H1 (cell line): ENCODE data around the gene ALK. TPM values are rescaled to one million over a fixed set of nuclear protein-coding genes. Genes with fewer than 3 reads are reported as not detected.

Experiments used
- CTCF ChIA-PET: fragments of 300-600 bp; sonication (Branson Sonifier 250); formaldehyde crosslinking; loops from one replicate; lab custom pipeline; 2021; ENCODE audit not compliant: partially characterized antibody; lab: Charles Lee
- POLR2A ChIA-PET: fragments of 300-600 bp; sonication (Branson Sonifier 250); formaldehyde crosslinking; loops from one replicate; lab custom pipeline; 2021; ENCODE audit warnings: inconsistent platforms; ENCODE audit not compliant: partially characterized antibody; lab: Charles Lee
- DNase-seq, 2 experiments: peaks; one replicate each; pipeline versions ENCODE4 v3.0.0 to v3.0.0-alpha.2; 2010 to 2022; ENCODE audit warnings: low spot score in 2 of 2, low read depth in 1 of 2, mixed read lengths in 1 of 2
- FAIRE-seq: peaks from 2 replicates; lab custom pipeline; 2011; peaks lifted over from hg19 to GRCh38; lab: Jason Lieb, UNC
- H2AFZ ChIP-seq: 2 replicates; pipeline ENCODE4 v1.8.1; 2012; ENCODE audit warnings: low read length, inconsistent platforms
- H2AK5ac ChIP-seq: 2 replicates; pipeline ENCODE4 v1.6.1; 2013; ENCODE audit warnings: low read depth, low read length
- H2BK120ac ChIP-seq: replicated peaks from 2 replicates; pipeline ENCODE3; 2013; ENCODE audit warnings: low read depth, low read length, inconsistent platforms
- H2BK12ac ChIP-seq: 2 replicates; pipeline ENCODE4 v1.6.1; 2013; ENCODE audit warnings: low read depth, low read length
- H2BK15ac ChIP-seq: 2 replicates; pipeline ENCODE4 v1.6.1; 2013; ENCODE audit warnings: low read length
- H2BK20ac ChIP-seq: 2 replicates; pipeline ENCODE4 v1.6.1; 2013; ENCODE audit warnings: low read length
- H2BK5ac ChIP-seq: 2 replicates; pipeline ENCODE4 v1.6.1; 2013; ENCODE audit warnings: low read depth, low read length
- H3K14ac ChIP-seq: 2 replicates; pipeline ENCODE4 v1.6.1; 2013; ENCODE audit warnings: inconsistent platforms; ENCODE audit not compliant: insufficient read length
- H3K18ac ChIP-seq: 2 replicates; pipeline ENCODE4 v1.6.1; 2013; ENCODE audit warnings: low read length; ENCODE audit errors: extremely low read depth
- H3K23ac ChIP-seq: 2 replicates; pipeline ENCODE4 v1.6.1; 2013; ENCODE audit warnings: inconsistent platforms; ENCODE audit not compliant: insufficient read length
- H3K23me2 ChIP-seq: 2 replicates; pipeline ENCODE4 v1.6.1; 2013; ENCODE audit warnings: low read depth, low read length
- H3K27ac ChIP-seq: 2 replicates; pipeline ENCODE4 v1.6.1; 2011; ENCODE audit warnings: low read depth, low read length, inconsistent platforms
- H3K27me3 ChIP-seq, 4 experiments: replicated peaks in 1 of 4; 1 replicate in 1 of 4; 2 replicates in 3 of 4; pipeline versions ENCODE4 v1.6.1 to v1.8.1; 2011 to 2013; ENCODE audit warnings: low read length in 3 of 4, mild to moderate bottlenecking in 3 of 4, inconsistent platforms in 2 of 4, mixed read lengths in 2 of 4, moderate library complexity in 1 of 4; ENCODE audit not compliant: control insufficient read depth in 3 of 4, insufficient read depth in 3 of 4; ENCODE audit errors: extremely low read depth in 1 of 4
- H3K36me3 ChIP-seq, 4 experiments: 2 replicates each; pipeline versions ENCODE4 v1.6.1 to v1.8.1; 2011 to 2013; ENCODE audit warnings: mild to moderate bottlenecking in 4 of 4, low read length in 3 of 4, moderate library complexity in 2 of 4, control low read depth in 1 of 4, inconsistent platforms in 1 of 4; ENCODE audit not compliant: insufficient read depth in 4 of 4, control insufficient read depth in 2 of 4
- H3K4ac ChIP-seq: replicated peaks from 2 replicates; pipeline ENCODE3; 2013; ENCODE audit warnings: low read length, low read depth, mixed read lengths, inconsistent platforms; ENCODE audit not compliant: insufficient read length
- H3K4me1 ChIP-seq, 4 experiments: replicated peaks in 1 of 4; 1 replicate in 1 of 4; 2 replicates in 3 of 4; pipeline versions ENCODE4 v1.6.1 to v1.8.1; 2011 to 2013; ENCODE audit warnings: low read length in 3 of 4, inconsistent platforms in 2 of 4, mixed read lengths in 1 of 4; ENCODE audit not compliant: insufficient read depth in 4 of 4, control insufficient read depth in 3 of 4
- H3K4me2 ChIP-seq, 2 experiments: 2 replicates each; pipeline versions ENCODE4 v1.6.1 to v1.8.1; 2011 to 2013; ENCODE audit warnings: low read depth in 2 of 2, low read length in 2 of 2, control low read depth in 1 of 2, inconsistent platforms in 1 of 2, mild to moderate bottlenecking in 1 of 2; ENCODE audit not compliant: insufficient read depth in 1 of 2
- H3K4me3 ChIP-seq, 4 experiments: fragments of 200-600, 300-600 bp in 1 of 4; sonication (generic), shearing (Covaris generic), sonication (Bioruptor Twin) in 1 of 4; 2 replicates each; pipeline versions ENCODE4 v1.5.1 to v1.8.1; 2011 to 2016; ENCODE audit warnings: low read length in 4 of 4, low read depth in 3 of 4, control low read depth in 2 of 4, inconsistent platforms in 2 of 4, mild to moderate bottlenecking in 2 of 4, mixed read lengths in 1 of 4, moderate library complexity in 1 of 4; ENCODE audit not compliant: insufficient read depth in 2 of 4; ENCODE audit errors: extremely low read depth in 1 of 4
- H3K56ac ChIP-seq: replicated peaks from 2 replicates; pipeline ENCODE3; 2013; ENCODE audit warnings: low read depth, mild to moderate bottlenecking, mixed read lengths, low read length, inconsistent platforms; ENCODE audit not compliant: insufficient read length
- H3K79me1 ChIP-seq: 2 replicates; pipeline ENCODE4 v1.6.1; 2013; ENCODE audit warnings: low read depth, low read length, control low read depth
- H3K79me2 ChIP-seq, 2 experiments: 2 replicates each; pipeline versions ENCODE4 v1.6.1 to v1.8.1; 2012 to 2013; ENCODE audit warnings: low read length in 2 of 2, mild to moderate bottlenecking in 2 of 2, inconsistent platforms in 1 of 2; ENCODE audit not compliant: insufficient read depth in 2 of 2, control insufficient read depth in 1 of 2
- H3K9ac ChIP-seq, 4 experiments: replicated peaks in 1 of 4; 1 replicate in 1 of 4; 2 replicates in 3 of 4; pipeline versions ENCODE4 v1.6.1 to v1.8.1; 2011 to 2013; ENCODE audit warnings: low read depth in 3 of 4, low read length in 3 of 4, control low read depth in 2 of 4, mild to moderate bottlenecking in 2 of 4, moderate library complexity in 2 of 4, inconsistent platforms in 1 of 4; ENCODE audit errors: extremely low read depth in 1 of 4
- H3K9me3 ChIP-seq, 2 experiments: 2 replicates each; pipeline versions ENCODE4 v1.6.1 to v1.8.1; 2012 to 2013; ENCODE audit warnings: mild to moderate bottlenecking in 2 of 2, moderate library complexity in 2 of 2, control low read depth in 1 of 2, inconsistent platforms in 1 of 2, low read depth in 1 of 2, low read length in 1 of 2, mixed read lengths in 1 of 2; ENCODE audit not compliant: insufficient read depth in 2 of 2
- H4K20me1 ChIP-seq, 2 experiments: replicated peaks in 1 of 2; 2 replicates each; pipeline versions ENCODE3 to v1.8.1; 2011 to 2013; ENCODE audit warnings: inconsistent platforms in 2 of 2, low read length in 2 of 2, mild to moderate bottlenecking in 1 of 2; ENCODE audit not compliant: insufficient read depth in 2 of 2, control insufficient read depth in 1 of 2
- H4K5ac ChIP-seq: 2 replicates; pipeline ENCODE4 v1.6.1; 2013; ENCODE audit warnings: low read length, low read depth, mixed read lengths, inconsistent platforms; ENCODE audit not compliant: insufficient read length
- H4K8ac ChIP-seq: 2 replicates; pipeline ENCODE4 v1.8.0; 2013; ENCODE audit warnings: mild to moderate bottlenecking, moderate library complexity, low read length, inconsistent platforms; ENCODE audit not compliant: insufficient read depth; ENCODE audit errors: extremely low read depth
- H4K91ac ChIP-seq: replicated peaks from 2 replicates; pipeline ENCODE3; 2013; ENCODE audit warnings: low read length, mixed read lengths, inconsistent platforms; ENCODE audit not compliant: insufficient read length
- ATF2 ChIP-seq: IDR thresholded peaks from 2 replicates; pipeline ENCODE4 v1.6.1; 2012; ENCODE audit warnings: low read length, inconsistent platforms
- CTCF ChIP-seq, 3 experiments: IDR thresholded peaks; 1 replicate in 2 of 3; 2 replicates in 1 of 3; pipeline versions ENCODE4 v1.5.1 to v1.6.1; 2011; ENCODE audit warnings: low read length in 3 of 3, mild to moderate bottlenecking in 3 of 3, inconsistent platforms in 2 of 3, low read depth in 1 of 3, moderate library complexity in 1 of 3; ENCODE audit not compliant: insufficient read depth in 1 of 3; ENCODE audit errors: control extremely low read depth in 1 of 3
- EGR1 ChIP-seq: IDR thresholded peaks from 2 replicates; pipeline ENCODE4 v1.6.1; 2011; ENCODE audit warnings: low read depth, low read length, borderline replicate concordance
- JUND ChIP-seq: IDR thresholded peaks from 2 replicates; pipeline ENCODE4 v1.6.1; 2011; ENCODE audit warnings: mild to moderate bottlenecking, improper control_type of control experiment, low read length
- NRF1 ChIP-seq: IDR thresholded peaks from 2 replicates; pipeline ENCODE4 v1.6.1; 2011; ENCODE audit warnings: mild to moderate bottlenecking, low read depth, low read length, improper control_type of control experiment
- RBBP5 ChIP-seq: IDR thresholded peaks from 2 replicates; pipeline ENCODE4 v1.7.1; 2012; ENCODE audit warnings: low read depth, mild to moderate bottlenecking, inconsistent platforms, low read length, moderate library complexity, borderline replicate concordance
- RNF2 ChIP-seq: fragments of 200-900, 300-1000 bp; sonication (generic); IDR thresholded peaks from 2 replicates; pipeline ENCODE4 v1.7.1; 2016; ENCODE audit warnings: borderline replicate concordance, low read depth, mild to moderate bottlenecking, antibody characterized with exemption, low read length; ENCODE audit not compliant: poor library complexity, severe bottlenecking; ENCODE audit errors: missing control alignments
- SIN3A ChIP-seq, 2 experiments: IDR thresholded peaks in 1 of 2; conservative IDR thresholded peaks in 1 of 2; 2 replicates each; pipeline ENCODE4 v1.6.1; 2011 to 2012; ENCODE audit warnings: low read length in 2 of 2, improper control_type of control experiment in 1 of 2, low read depth in 1 of 2, mild to moderate bottlenecking in 1 of 2
- SP4 ChIP-seq: IDR thresholded peaks from 2 replicates; pipeline ENCODE4 v1.6.1; 2012; ENCODE audit warnings: low read length, inconsistent platforms
- TEAD4 ChIP-seq: IDR thresholded peaks from 2 replicates; pipeline ENCODE4 v1.6.1; 2012; ENCODE audit warnings: low read depth, low read length, inconsistent platforms, mixed read lengths
- WGBS, 2 experiments: shearing (Covaris generic) in 1 of 2; methylation state at CpG; one replicate each; pipeline versions ENCODE4 v1.1.6 to v1.1.7; 2013 to 2015; ENCODE audit warnings: low lambda C conversion rate in 2 of 2, mixed read lengths in 2 of 2, inconsistent platforms in 1 of 2, low coverage in 1 of 2, missing lambda C conversion rate in 1 of 2; ENCODE audit not compliant: insufficient replicate concordance in 2 of 2, insufficient coverage in 1 of 2, insufficient read length in 1 of 2; ENCODE audit errors: extremely low coverage in 1 of 2, missing lambda C conversion rate in 1 of 2; 5-methylcytosine and 5-hydroxymethylcytosine counted together
- polyA plus RNA-seq, 7 experiments: library from polyadenylated mRNA; depleted of rRNA in 3 of 7; stranded (reverse) in 5 of 7; unstranded in 2 of 7; fragments of >200 nt in 5 of 7; fragments of 200-250 nt in 2 of 7; gene quantifications; 1 replicate in 5 of 7; 2 replicates in 1 of 7; 4 replicates in 1 of 7; pipeline versions ENCODE4 v1.2.1 to v1.2.3, GENCODE V29; 2011 to 2013; ENCODE audit warnings: missing spikeins in 2 of 7, mixed read lengths in 2 of 7
- total RNA-seq: library from RNA; stranded (reverse); fragmentation: NEBNext Ultra II Directional; extraction: Animal tissue kit (Norgen Biotek cat#: 25700); gene quantifications from 2 replicates; pipeline ENCODE4 v1.2.1, GENCODE V29; 2021

ALK gene
- total and polyA plus RNA-seq, 2 of the 8 experiments (the other 6 are each of a cell fraction or from before 2014, with no cell fraction given) = 0.02 to 0.09 TPM

GRCh38 chr2:29802986-29803385 is 118.4 kb downstream of the ALK start:
- no peak overlapping the region for H3K4me2 ChIP-seq
- no peaks in the 10 kb centered on the region for H4K20me1 ChIP-seq
- no peak overlapping the region for H2BK5ac ChIP-seq
- no peak overlapping the region for H3K23ac ChIP-seq
- H3K23me2 ChIP-seq = no peaks in the 10 kb centered on the region
- H3K18ac ChIP-seq = no peak overlapping the region
- CTCF ChIA-PET = no interaction called here
- H3K9me3 ChIP-seq = no peaks in the 10 kb centered on the region
- H3K4me1 ChIP-seq = no peaks in the 10 kb centered on the region
- no peak overlapping the region for H3K14ac ChIP-seq
- no peak for DNase-seq
- no peaks in the 10 kb centered on the region for H3K36me3 ChIP-seq
- H2BK12ac ChIP-seq = no peak overlapping the region
- H2BK20ac ChIP-seq = no peak overlapping the region
- no peak overlapping the region for H3K4ac ChIP-seq
- H4K91ac ChIP-seq = no peak overlapping the region
- no peak overlapping the region for H3K4me3 ChIP-seq
- H2BK120ac ChIP-seq = no peak overlapping the region
- no peaks in the 10 kb centered on the region for H3K79me1 ChIP-seq
- no peaks in the 10 kb centered on the region for H3K79me2 ChIP-seq
- POLR2A ChIA-PET = no interaction called here
- no peak overlapping the region for H2AFZ ChIP-seq
- no peak overlapping the region for H4K5ac ChIP-seq
- FAIRE-seq = no peak
- no peak overlapping the region for H2BK15ac ChIP-seq
- WGBS, 2 experiments = 82% methylated on average over 1 of the region's 1 CpG; no CpG with 5 or more reads in 1 of the 2 experiments
- no peak overlapping the region for H3K9ac ChIP-seq
- H4K8ac ChIP-seq = no peak overlapping the region
- no peak overlapping the region for H3K27ac ChIP-seq
- no peak overlapping the region for H3K56ac ChIP-seq
- no peaks in the 10 kb centered on the region for H3K27me3 ChIP-seq
- H2AK5ac ChIP-seq = no peak overlapping the region
- TF ChIP-seq RNF2 (no peak), RBBP5 (no peak), NRF1 (no peak), EGR1 (no peak), SP4 (no peak), JUND (no peak), CTCF (IDR thresholded peaks at IDR 0.05; ENCODE audit: control extremely low read depth in 1 of 3, insufficient read depth in 1 of 3, low read depth in 1 of 3, low read length in 3 of 3) (no peak), ATF2 (no peak), TEAD4 (no peak), SIN3A (conservative IDR thresholded peaks at IDR 0.05 in 1 of 2, IDR thresholded peaks at IDR 0.05 in 1 of 2; ENCODE audit: low read depth in 1 of 2, low read length in 2 of 2) (no peak)
